ENCODE data around the gene INPP5A.

GRCh38 chr10:132783165-132783939 is 245.8 kb downstream of the INPP5A start:
- TF ChIP-seq CTCF (IDR thresholded peaks at IDR 0.05) = no peak
- TF ChIP-seq POLR2AphosphoS5 (IDR thresholded peaks at IDR 0.05) = no peak
- no peak for TF ChIP-seq POLR2A (IDR thresholded peaks at IDR 0.05)

All from transverse colon (tissue), 4 donors.